Activated naive CD8-positive, alpha-beta T cell treated with anti-CD3 and anti-CD28 coated beads, Interleukin-2, amount 10 ng/mL, durations not matched to agents 7 days and 5 days (primary cell): Measurements from ENCODE around the gene SCG2. TPM values are rescaled to one million over a fixed set of nuclear protein-coding genes. Genes with fewer than 3 reads are reported as not detected.

ENCODE experiments used
- ATAC-seq: fragments of 150-1000 bp; cut with Tn5 transposase; one replicate; pipeline ENCODE4 v1.10.0; 2021; ENCODE audit warnings: low read depth, moderate library complexity
- POLR2A ChIA-PET: fragments of 350-600 bp; sonication (Branson Sonifier 250); formaldehyde crosslinking; loops from one replicate; lab custom pipeline; 2021; ENCODE audit warnings: antibody characterized with exemption; lab: Charles Lee
- DNase-seq: peaks from one replicate; pipeline ENCODE4 v3.0.0; 2021
- H3K27ac Mint-ChIP-seq: one replicate; pipeline ENCODE4 v1.8.0; 2022; ENCODE audit warnings: mild to moderate bottlenecking, mixed read lengths
- H3K27me3 Mint-ChIP-seq: one replicate; pipeline ENCODE4 v1.8.0; 2022; ENCODE audit warnings: mild to moderate bottlenecking, moderate library complexity, mixed read lengths
- H3K36me3 Mint-ChIP-seq: one replicate; pipeline ENCODE4 v1.8.0; 2021; ENCODE audit warnings: mild to moderate bottlenecking, mixed read lengths
- H3K4me1 Mint-ChIP-seq: one replicate; pipeline ENCODE4 v1.8.0; 2021; ENCODE audit warnings: mixed read lengths
- H3K4me3 Mint-ChIP-seq: one replicate; pipeline ENCODE4 v1.8.0; 2022; ENCODE audit warnings: mild to moderate bottlenecking, moderate library complexity, mixed read lengths
- H3K9me3 Mint-ChIP-seq: one replicate; pipeline ENCODE4 v1.8.0; 2021; ENCODE audit warnings: mixed read lengths
- total RNA-seq, 2 experiments: library from RNA; stranded (reverse); gene quantifications; one replicate each; pipeline ENCODE4 v1.2.3, GENCODE V29; 2021

SCG2 gene
- total RNA-seq, 2 experiments from 2014 or later = not detected

- Mint-ChIP-seq H3K27ac (no peak overlapping the region), H3K27me3 (no peaks in the 10 kb centered on the region), H3K4me3 (no peak overlapping the region), H3K9me3 (no peaks in the 10 kb centered on the region), H3K36me3 (no peaks in the 10 kb centered on the region), H3K4me1 (no peaks in the 10 kb centered on the region)
- ATAC-seq (no peak), DNase-seq (no peak)
- POLR2A ChIA-PET = no interaction called here
Observed at GRCh38 chr2:223625652-223626051, 23.5 kb upstream of the SCG2 start.

GRCh38 chr2:223621901-223622300 is 19.7 kb upstream of the SCG2 start:
- ATAC-seq (no peak), DNase-seq (no peak)
- no peaks in the 10 kb centered on the region for H3K9me3 Mint-ChIP-seq
- H3K27me3 Mint-ChIP-seq = peaks cover 5% of the 10 kb centered on the region
- POLR2A ChIA-PET = no interaction called here
- no peak overlapping the region for H3K4me3 Mint-ChIP-seq
- H3K4me1 Mint-ChIP-seq = no peaks in the 10 kb centered on the region
- H3K27ac Mint-ChIP-seq = no peak overlapping the region
- no peaks in the 10 kb centered on the region for H3K36me3 Mint-ChIP-seq

- Mint-ChIP-seq H3K4me1 (no peaks in the 10 kb centered on the region), H3K36me3 (no peaks in the 10 kb centered on the region), H3K4me3 (no peak overlapping the region), H3K27me3 (peaks cover 11% of the 10 kb centered on the region), H3K27ac (no peak overlapping the region), H3K9me3 (no peaks in the 10 kb centered on the region)
- no peak for DNase-seq
- POLR2A ChIA-PET = no interaction called here
- ATAC-seq = no peak
Observed at GRCh38 chr2:223619486-223620129, 17.4 kb upstream of the SCG2 start.

- Mint-ChIP-seq H3K4me3 (no peak overlapping the region), H3K4me1 (no peaks in the 10 kb centered on the region), H3K27ac (no peak overlapping the region), H3K9me3 (no peaks in the 10 kb centered on the region), H3K27me3 (peaks cover 23% of the 10 kb centered on the region), H3K36me3 (no peaks in the 10 kb centered on the region)
- POLR2A ChIA-PET = no interaction called here
- ATAC-seq (no peak), DNase-seq (no peak)
Observed at GRCh38 chr2:223618172-223619035, 16.2 kb upstream of the SCG2 start.

GRCh38 chr2:223614534-223614933 is 12.4 kb upstream of the SCG2 start:
- Mint-ChIP-seq H3K36me3 (no peaks in the 10 kb centered on the region), H3K4me3 (no peak overlapping the region), H3K27ac (no peak overlapping the region), H3K9me3 (no peaks in the 10 kb centered on the region), H3K27me3 (peaks cover 38% of the 10 kb centered on the region), H3K4me1 (no peaks in the 10 kb centered on the region)
- DNase-seq (no peak), ATAC-seq (no peak)
- POLR2A ChIA-PET = no interaction called here

GRCh38 chr2:223613017-223613950 is 11.1 kb upstream of the SCG2 start:
- DNase-seq (no peak), ATAC-seq (no peak)
- Mint-ChIP-seq H3K4me1 (no peaks in the 10 kb centered on the region), H3K27ac (no peak overlapping the region), H3K4me3 (no peak overlapping the region), H3K27me3 (peaks cover 35% of the 10 kb centered on the region), H3K36me3 (no peaks in the 10 kb centered on the region), H3K9me3 (no peaks in the 10 kb centered on the region)
- POLR2A ChIA-PET = no interaction called here

GRCh38 chr2:223612501-223612900 is 10.3 kb upstream of the SCG2 start:
- H3K27ac Mint-ChIP-seq = no peak overlapping the region
- H3K36me3 Mint-ChIP-seq = no peaks in the 10 kb centered on the region
- H3K4me3 Mint-ChIP-seq = no peak overlapping the region
- no peaks in the 10 kb centered on the region for H3K4me1 Mint-ChIP-seq
- POLR2A ChIA-PET = no interaction called here
- peaks cover 35% of the 10 kb centered on the region for H3K27me3 Mint-ChIP-seq
- no peaks in the 10 kb centered on the region for H3K9me3 Mint-ChIP-seq
- ATAC-seq = no peak
- DNase-seq = no peak

- POLR2A ChIA-PET = no interaction called here
- Mint-ChIP-seq H3K27me3 (peaks cover 35% of the 10 kb centered on the region), H3K36me3 (no peaks in the 10 kb centered on the region), H3K4me1 (no peaks in the 10 kb centered on the region), H3K9me3 (no peaks in the 10 kb centered on the region), H3K4me3 (no peak overlapping the region), H3K27ac (no peak overlapping the region)
- DNase-seq (no peak), ATAC-seq (no peak)
Observed at GRCh38 chr2:223611061-223611460, 8.9 kb upstream of the SCG2 start.

GRCh38 chr2:223607476-223607875 is 5.3 kb upstream of the SCG2 start:
- no peaks in the 10 kb centered on the region for H3K36me3 Mint-ChIP-seq
- peaks cover 17% of the 10 kb centered on the region for H3K27me3 Mint-ChIP-seq
- no peak for ATAC-seq
- H3K4me1 Mint-ChIP-seq = peaks cover 2% of the 10 kb centered on the region
- no peak for DNase-seq
- POLR2A ChIA-PET = no interaction called here
- H3K27ac Mint-ChIP-seq = no peak overlapping the region
- H3K4me3 Mint-ChIP-seq = no peak overlapping the region
- no peaks in the 10 kb centered on the region for H3K9me3 Mint-ChIP-seq

GRCh38 chr2:223606946-223607345 is 4.8 kb upstream of the SCG2 start:
- ATAC-seq (no peak), DNase-seq (no peak)
- H3K9me3 Mint-ChIP-seq = no peaks in the 10 kb centered on the region
- peaks cover 6% of the 10 kb centered on the region for H3K4me1 Mint-ChIP-seq
- peaks cover 11% of the 10 kb centered on the region for H3K27me3 Mint-ChIP-seq
- POLR2A ChIA-PET = no interaction called here
- no peaks in the 10 kb centered on the region for H3K36me3 Mint-ChIP-seq
- H3K4me3 Mint-ChIP-seq = no peak overlapping the region
- H3K27ac Mint-ChIP-seq = no peak overlapping the region

- ATAC-seq = no peak
- no peaks in the 10 kb centered on the region for H3K9me3 Mint-ChIP-seq
- H3K27ac Mint-ChIP-seq = no peak overlapping the region
- no peak for DNase-seq
- H3K4me1 Mint-ChIP-seq = peaks cover 6% of the 10 kb centered on the region
- no peak overlapping the region for H3K4me3 Mint-ChIP-seq
- H3K36me3 Mint-ChIP-seq = no peaks in the 10 kb centered on the region
- peaks cover 6% of the 10 kb centered on the region for H3K27me3 Mint-ChIP-seq
- POLR2A ChIA-PET = no interaction called here
Observed at GRCh38 chr2:223604231-223604630, 2.1 kb upstream of the SCG2 start.

GRCh38 chr2:223602972-223603371 is 811 bp upstream of the SCG2 start:
- H3K4me3 Mint-ChIP-seq = no peak overlapping the region
- H3K27ac Mint-ChIP-seq = no peak overlapping the region
- no peak for ATAC-seq
- no peaks in the 10 kb centered on the region for H3K36me3 Mint-ChIP-seq
- no peaks in the 10 kb centered on the region for H3K9me3 Mint-ChIP-seq
- DNase-seq = no peak
- peaks cover 6% of the 10 kb centered on the region for H3K4me1 Mint-ChIP-seq
- POLR2A ChIA-PET = no interaction called here
- H3K27me3 Mint-ChIP-seq = peaks cover 6% of the 10 kb centered on the region

- ATAC-seq = no peak
- H3K4me3 Mint-ChIP-seq = no peak overlapping the region
- no peak overlapping the region for H3K27ac Mint-ChIP-seq
- no peaks in the 10 kb centered on the region for H3K9me3 Mint-ChIP-seq
- POLR2A ChIA-PET = no interaction called here
- peaks cover 6% of the 10 kb centered on the region for H3K27me3 Mint-ChIP-seq
- DNase-seq = no peak
- H3K4me1 Mint-ChIP-seq = peaks cover 6% of the 10 kb centered on the region
- no peaks in the 10 kb centered on the region for H3K36me3 Mint-ChIP-seq
Observed at GRCh38 chr2:223601018-223601417, 1.1 kb downstream of the SCG2 start.
